Measurements from ENCODE around the gene TET3.

DNA sequence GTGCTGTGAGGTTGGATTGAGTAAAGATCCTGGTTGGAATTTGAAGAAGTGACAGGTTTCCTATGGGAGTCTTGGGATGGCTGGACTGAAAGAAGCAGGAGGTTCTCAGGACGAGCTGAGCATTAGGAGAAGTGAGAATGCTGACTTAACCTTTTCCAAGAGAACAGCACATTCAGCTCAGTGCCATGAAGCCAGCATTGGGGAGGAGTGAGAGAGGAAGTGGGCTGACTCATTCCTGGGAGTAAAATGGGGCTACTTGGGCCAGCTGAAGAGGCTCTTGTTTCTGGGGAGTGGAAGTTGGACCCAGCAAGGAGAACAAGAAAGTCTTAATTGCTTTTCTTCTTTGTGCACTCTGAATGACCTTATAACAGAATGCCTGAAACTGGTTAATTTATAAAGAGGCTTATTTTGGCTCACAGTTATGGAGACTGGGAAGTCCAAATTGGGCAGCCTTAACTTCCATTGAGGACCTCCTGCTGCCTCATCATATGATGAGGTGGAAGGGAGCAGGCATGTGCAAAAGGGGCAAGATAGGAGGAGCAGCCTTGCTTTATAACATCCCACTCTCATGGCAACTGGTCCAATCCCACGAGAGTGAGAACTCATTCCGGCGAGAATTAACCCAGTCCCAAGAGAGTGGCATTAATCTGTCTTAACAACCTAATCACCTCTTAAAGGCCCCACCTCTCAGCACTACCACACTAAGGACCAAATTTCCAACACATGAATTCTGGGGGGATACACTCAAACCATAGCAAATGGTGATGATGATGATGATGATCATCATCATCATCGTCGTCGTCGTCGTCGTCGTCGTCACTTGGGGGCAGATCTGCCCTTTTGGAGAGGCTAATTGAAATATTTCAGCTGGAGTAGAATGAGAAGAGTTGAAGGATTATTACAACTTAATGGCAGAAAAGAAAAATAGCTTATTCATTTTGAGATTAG, 31.9 kb upstream of the TET3 start:
- TF ChIP-seq, protein P1, sequence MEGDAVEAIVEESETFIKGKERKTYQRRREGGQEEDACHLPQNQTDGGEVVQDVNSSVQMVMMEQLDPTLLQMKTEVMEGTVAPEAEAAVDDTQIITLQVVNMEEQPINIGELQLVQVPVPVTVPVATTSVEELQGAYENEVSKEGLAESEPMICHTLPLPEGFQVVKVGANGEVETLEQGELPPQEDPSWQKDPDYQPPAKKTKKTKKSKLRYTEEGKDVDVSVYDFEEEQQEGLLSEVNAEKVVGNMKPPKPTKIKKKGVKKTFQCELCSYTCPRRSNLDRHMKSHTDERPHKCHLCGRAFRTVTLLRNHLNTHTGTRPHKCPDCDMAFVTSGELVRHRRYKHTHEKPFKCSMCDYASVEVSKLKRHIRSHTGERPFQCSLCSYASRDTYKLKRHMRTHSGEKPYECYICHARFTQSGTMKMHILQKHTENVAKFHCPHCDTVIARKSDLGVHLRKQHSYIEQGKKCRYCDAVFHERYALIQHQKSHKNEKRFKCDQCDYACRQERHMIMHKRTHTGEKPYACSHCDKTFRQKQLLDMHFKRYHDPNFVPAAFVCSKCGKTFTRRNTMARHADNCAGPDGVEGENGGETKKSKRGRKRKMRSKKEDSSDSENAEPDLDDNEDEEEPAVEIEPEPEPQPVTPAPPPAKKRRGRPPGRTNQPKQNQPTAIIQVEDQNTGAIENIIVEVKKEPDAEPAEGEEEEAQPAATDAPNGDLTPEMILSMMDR (IDR thresholded peaks at IDR 0.05; ENCODE audit: extremely low read depth in 1 of 2, insufficient read depth in 1 of 2, low read depth in 1 of 2, low read length in 2 of 2), result no peak
- TF ChIP-seq MYC (IDR thresholded peaks at IDR 0.05; ENCODE audit: low read depth, low read length), result no peak
- TF ChIP-seq EZH2 (IDR thresholded peaks at IDR 0.05; ENCODE audit: borderline replicate concordance, low read depth, low read length, severe bottlenecking), result no peak
- TF ChIP-seq POLR2A (IDR thresholded peaks at IDR 0.05; ENCODE audit: low read depth, low read length), result no peak
- TF ChIP-seq, protein P2, sequence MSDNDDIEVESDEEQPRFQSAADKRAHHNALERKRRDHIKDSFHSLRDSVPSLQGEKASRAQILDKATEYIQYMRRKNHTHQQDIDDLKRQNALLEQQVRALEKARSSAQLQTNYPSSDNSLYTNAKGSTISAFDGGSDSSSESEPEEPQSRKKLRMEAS (IDR thresholded peaks at IDR 0.05; ENCODE audit: insufficient read depth, insufficient read length), result no peak
- no peak for TF ChIP-seq JUN (IDR thresholded peaks at IDR 0.05; ENCODE audit: borderline replicate concordance, insufficient read depth, insufficient read length, low read depth)

Data from endothelial cell of umbilical vein (primary cell).